Activated CD4-positive, CD25-positive, alpha-beta regulatory T cell treated with anti-CD3 and anti-CD28 coated beads, Interleukin-2, amount 50 U/mL, for 72 hours (primary cell): ENCODE data around the gene FPR2.
A peak's percentile ranks its signal among the peaks of the same experiment; 100 is the strongest.
"Not testable (repeated sequence)": the region's sequence is repeated elsewhere in the genome, so short reads cannot be mapped to it uniquely, and the experiment has no call there.

Experiments
- DNase-seq: peaks from one replicate; pipeline ENCODE4 v3.0.0; 2021

The FPR2 gene

DNA sequence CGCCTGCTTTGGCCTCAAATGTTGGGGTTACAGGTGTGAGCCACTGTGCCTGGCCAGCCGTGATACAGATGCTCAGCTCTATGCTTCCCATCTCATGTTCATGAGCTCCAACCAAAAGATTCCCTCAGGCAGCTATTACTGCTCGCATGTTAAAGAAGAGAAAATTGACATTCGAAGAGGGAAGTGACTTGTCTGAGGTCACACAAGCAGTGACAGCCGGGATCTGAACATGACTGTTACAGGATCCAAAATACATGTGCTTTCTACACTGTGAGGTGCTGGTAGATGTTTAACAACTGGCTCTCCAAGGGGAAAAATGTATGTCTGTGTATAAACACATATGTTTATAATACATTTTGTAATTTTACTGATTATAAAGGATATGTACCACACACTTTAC is 20.6 kb upstream of the FPR2 start:
- DNase-seq: no peak

DNA sequence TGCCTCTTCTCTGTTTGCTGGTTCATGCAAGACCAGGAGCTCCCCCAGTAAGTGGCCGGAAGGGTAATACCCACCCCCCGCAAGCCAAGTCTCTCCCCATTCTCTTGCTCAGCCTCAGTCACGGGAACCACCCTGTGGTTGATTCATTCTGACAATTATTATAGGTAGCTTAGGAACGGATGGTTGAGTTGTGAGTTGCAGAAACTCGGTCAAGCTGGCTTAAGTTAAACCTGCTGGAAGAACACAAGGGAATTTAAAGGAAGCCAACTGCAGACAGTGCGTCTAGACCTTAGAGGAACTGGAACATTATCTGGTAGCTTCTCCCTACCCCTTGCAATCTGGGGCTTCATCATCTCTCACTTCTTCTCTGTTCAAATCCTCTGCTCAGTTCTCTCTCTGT is 18.2 kb upstream of the FPR2 start:
- DNase-seq: no peak

DNA sequence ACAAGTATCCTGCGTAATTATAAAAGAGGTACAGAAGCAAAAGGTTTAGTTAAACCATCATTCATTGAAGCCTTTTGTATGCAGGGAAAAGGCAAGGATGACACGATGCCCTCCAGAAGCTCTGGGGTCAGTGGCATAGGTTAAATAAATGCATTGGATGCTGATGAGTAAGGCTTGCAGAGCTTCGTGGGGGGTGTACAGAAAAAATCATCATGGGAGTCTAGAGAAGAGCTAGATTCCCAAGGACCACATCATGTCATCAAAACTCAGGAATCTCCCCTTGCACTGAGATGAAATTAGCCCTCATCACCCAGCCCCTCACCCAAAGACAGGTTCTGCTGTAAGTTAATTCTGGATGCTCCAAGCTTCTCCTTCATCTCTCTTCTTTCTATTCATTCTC is 17.6 kb upstream of the FPR2 start:
- no peak for DNase-seq

DNA sequence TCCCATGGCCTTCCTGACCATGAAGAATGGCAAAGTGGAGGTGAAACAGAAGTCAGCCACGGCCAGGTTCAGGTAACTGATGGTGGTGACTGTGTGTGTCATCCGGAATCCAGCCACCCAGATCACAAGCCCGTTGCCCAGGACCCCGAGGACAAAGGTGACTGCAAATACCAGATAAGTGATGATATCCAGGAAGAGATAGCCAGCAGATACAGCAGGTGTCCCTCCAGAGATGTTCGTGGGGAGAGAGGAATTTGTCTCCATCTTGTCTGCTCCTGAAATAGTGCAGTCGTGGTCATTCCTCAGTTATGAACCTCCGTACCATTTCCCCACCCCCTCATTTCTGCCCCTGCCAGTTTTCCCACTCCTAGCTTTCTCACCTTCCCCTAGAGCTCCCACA is 14.2 kb upstream of the FPR2 start:
- no peak for DNase-seq

DNA sequence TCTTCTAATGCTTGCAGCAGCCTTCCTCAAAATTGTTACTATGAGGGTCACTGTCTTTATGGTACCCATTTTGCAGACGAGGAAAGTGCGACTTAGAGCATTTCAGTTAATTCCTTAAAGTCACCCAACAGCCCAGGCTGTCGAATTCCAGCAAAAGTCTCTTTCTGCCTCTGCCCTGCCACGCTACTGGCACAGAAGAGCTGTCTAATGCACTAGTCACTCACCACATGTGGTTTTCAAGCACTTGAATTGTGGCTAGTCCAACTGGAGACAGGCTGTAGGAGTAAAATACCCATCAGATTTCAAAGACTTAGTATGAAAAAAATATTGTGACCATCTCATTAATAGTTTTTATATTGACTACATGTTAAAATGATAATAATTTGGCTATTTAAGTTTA is 11.0 kb upstream of the FPR2 start:
- no peak for DNase-seq

DNA sequence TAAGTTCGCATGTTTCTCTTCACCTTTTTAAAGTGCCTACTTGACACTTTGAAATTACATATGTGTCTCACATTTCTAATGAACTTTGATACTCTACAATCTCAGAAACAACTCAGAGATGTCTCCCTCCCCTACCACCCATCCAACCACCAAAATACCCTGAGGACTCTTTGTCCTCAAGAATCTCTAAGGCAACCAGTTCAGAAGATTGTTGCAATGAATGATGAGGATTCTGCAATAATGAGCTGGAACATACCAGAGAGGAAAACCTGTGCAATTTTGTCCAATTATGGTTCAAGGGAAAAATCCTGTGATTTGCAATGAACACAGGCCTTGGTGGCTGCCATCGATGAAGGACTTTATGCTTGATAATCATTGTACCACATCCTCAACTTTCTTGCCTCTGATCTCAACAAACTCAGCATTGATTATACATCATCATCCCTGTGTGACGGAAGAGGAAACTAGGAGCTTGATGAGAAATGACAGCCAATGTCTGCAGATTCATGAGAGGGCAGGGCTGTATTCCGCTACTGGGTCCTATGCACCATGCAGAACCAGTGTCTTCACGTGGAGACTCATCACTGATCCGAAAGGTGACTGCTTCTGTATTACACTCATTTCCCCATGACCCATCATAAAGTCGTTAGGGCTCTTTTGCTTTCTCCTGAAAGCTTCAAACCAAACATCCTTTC is 10.4 kb upstream of the FPR2 start:
- DNase-seq: no peak

DNA sequence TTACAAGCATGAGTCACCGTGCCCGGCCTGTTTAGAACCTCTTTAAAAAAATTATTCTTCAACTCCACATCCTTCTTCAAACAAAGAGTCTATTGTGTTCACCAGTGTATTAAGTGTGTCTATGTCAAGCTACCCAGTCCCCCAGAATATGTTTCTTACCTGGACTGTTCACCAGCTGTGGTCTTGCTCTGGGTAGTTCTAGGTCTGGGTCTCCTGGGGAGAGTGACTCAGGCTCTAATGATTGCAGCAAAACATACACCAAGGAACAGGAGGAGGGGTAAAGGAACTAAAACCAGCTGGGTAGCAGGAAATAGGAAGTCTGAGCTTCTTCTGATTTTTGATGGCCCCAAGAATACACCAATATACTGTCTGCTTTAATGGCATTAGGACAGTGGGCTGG is 9.3 kb upstream of the FPR2 start, which contains the start of gene FPR1:
TSS of gene FPR1 (minus strand) at position 224 of the 400 bp plus-strand sequence. CDS start 4,884 bp downstream, outside the sequence.
- no peak for DNase-seq

DNA sequence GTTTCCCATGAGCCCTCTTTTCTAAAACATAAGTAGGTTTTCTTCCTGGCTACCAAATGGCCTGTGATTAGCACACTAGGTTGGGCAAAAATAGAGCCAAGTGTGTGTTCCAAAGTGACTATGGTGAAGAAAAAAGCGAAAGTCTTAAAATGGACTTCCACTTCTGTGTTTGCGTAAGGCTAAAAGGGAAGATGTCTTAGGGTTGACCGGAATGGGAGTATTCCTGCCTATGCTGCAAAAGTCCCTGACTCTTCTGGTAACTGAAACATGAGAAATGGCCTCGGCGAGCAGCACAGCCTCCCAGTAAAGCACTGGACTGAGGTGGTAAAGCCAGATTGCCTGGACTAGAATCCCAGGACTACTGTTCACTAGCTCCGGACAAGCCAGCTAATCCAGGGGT is 6.9 kb upstream of the FPR2 start:
- no peak for DNase-seq

DNA sequence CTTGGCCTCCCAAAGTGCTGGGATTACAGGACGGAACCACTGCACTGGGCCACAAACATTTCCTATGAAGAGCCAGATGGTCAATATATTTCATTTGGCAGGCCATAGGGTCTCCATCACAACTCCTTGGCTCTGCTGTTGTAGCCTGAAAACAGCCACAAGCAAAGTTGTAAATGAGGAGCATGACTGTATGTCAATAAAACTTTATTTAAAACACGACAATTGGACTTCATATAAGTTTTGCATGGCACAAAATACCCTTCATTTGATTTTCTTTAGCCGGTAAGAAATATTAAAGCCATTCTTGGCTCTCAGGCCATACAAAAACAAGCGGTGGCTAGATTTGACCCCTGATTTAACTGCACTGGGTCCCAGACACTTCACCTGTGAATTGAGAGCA is 6.2 kb upstream of the FPR2 start:
- no peak for DNase-seq

DNA sequence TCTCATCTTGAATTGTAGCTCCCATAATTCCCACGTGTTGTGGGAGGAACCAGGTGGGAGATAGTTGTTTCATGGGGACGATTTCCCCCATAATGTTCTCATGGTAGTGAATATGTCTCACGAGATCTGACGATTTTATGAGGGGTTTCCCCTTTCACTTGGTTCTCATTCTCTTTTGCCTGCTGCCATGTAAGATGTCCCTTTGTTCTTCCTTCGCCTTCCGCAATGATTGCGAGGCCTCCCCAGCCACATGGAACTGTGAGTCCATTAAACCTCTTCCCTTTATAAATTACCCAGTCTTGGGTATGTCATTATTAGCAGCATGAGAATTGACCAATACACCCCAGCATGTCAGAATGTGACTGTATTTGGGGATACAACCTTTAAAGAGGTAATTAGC is 5.4 kb upstream of the FPR2 start:
- DNase-seq: no peak

DNA sequence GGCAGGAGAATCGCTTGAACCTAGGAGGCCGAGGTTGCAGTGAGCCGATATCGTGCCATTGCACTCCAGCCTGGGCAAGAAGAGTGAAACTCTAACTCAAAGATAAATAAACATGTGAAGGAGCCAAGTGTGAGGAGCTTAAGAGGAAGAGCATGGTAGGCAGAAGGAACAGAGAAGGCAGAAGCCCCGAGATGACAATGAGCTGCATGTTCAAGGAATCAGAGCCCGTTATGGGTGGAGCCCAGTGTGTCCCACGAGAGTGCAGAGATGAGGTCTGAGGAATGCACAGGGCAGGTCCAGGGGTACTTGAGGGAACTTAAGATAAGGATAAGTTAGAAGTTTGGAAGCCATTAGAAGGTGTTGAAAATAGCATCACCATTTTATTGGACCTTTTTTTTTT is 716 bp downstream of the FPR2 start:
- DNase-seq: no peak

DNA sequence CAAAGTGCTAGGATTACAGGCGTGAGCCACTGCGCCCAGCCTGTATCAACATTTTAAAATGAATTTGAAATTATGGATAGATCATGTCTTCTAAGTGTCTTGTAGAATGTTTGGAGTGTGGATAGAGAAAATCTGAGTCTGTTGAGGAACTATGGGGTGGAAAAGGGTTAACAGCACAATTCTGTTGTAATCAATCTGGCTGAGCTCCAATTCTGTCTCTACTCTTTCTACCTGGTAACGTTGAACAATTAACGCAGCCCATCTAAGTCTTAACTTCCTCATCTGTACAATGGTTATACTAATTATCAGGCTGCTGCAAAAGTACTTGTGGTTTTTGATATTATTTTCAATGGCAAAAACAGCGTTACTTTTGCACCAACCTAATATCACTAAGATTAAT is 4.1 kb downstream of the FPR2 start:
- no peak for DNase-seq

DNA sequence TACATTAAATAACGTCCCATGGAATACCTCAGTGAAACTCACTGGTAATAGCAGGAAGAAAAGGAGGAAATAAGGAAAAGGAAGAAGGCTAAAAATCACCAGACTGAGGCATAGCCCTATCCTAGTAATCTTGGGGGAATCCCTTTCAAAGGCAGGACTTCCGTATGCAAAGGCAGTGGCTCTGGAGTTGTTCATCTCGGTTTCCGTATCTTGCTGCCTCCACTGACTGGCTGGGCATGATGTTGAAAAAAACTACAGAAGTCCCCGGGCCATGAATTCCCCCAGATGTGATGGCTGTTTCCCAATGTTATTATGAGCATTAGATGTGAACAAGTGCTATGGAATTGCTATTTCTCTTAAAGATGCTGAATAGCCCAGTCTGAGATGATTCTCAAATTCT is 5.5 kb downstream of the FPR2 start:
- no peak for DNase-seq

DNA sequence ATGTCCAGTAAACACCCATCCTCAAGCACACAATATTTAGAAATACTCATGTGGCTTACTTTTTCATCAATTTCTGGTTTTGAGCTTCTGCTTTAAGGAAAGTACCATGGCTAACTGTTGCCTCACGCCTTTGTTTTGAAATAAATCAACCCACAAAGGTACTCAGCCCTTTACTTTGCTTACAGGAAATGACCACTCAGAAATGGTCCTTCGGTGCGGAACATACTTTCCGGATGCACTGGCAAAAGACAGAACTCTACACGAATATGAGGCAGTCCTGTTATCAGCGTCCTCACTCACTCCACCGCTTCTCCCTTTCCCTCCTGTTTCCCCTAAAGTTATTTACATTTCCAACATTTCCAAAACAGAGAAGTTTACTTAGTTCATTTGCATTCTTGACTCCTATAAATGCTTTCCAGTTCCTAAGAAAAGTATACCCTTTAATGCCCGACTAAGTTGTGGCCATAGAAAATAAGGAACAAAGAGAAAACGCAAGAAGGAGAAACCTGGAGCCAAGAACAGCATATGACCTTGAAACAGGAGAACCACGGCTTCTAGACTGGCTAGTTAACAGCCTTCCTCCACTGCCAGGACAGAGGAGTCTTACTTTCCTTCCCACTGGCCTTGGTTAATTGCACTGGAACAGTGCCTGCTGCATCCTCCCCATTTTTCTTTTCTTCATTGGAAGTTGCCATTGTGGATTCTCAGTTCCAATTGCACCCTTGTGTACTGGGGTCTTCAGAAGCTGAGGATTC is 10.6 kb downstream of the FPR2 start:
- DNase-seq: no peak

DNA sequence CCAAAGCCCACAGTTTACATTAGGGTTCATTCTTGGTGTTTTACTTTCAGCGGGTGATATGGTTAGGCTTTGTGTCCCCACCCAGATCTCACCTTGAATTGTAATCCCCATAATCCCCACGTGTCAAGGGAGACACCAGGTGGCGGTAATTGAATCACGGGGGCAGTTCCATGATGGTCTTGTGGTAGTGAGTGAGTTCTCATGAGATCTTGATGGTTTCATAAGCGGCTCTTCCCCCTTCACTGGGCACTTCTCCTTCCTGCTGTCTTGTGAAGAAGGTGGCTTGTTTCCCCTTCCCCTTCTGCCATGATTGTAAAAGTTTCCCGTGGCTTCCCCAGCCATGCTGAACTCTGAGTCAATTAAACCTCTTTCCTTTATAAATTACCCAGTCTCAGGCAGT is 12.0 kb downstream of the FPR2 start:
- no peak for DNase-seq

DNA sequence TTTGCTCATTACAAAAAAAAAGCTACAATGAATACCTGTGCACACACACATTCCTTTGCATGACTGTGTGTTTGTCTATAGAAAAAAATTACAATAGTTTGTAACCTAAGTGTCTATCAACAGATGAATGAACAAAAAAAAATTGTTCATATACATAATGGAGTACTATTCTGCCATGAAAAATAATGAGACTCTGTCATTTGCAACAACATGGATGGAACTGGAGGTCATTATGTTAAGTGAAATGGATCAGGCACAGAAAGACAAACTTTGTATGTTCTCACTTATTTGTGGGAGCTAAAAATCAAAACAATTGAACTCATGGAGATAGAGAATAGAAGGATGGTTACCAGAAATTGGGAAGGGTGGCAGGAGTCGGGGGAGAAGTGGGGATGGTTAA is 15.6 kb downstream of the FPR2 start:
- not testable (repeated sequence) for DNase-seq

DNA sequence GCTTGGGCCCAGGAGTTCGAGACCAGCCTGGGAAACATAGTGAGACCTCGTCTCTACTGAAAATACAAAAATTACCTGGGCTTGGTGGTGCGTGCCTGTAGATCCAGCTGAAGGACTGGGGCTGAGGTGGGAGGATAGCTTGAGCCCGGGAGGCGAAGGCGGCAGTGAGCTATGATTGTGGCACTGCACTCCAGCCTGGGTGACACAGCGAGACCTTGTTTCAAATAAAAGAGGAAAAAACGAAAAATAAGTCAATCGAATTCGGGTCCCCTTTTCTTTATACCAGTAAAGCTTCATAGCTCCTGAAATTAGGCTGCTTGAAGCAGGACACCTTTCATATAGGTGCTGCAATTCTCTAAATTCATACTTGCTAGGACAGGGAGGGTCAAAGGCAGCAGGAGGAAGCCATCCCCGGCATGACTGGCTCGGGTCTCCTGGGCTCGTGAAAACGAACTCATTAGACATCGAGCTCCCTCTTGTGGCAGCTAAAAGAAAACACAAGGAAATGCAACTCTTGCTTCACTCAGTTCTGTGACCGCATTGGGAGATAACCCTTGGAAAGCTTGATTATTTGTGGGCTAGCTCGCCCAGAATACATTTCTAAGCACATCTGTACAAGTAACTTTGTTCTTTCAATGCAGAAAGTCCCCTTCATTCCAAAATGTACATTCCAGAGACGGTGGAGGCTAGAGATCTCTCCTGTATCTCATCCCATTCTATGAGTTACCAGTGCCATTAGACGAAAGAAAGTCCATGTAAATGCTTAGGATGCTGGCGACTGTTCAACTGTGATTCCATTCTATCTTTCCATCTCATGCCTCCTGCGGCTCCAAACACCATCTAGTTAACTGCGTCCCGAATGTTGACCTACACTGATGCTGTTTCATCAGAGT is 16.8 kb downstream of the FPR2 start:
- peak; percentile 34 for DNase-seq

DNA sequence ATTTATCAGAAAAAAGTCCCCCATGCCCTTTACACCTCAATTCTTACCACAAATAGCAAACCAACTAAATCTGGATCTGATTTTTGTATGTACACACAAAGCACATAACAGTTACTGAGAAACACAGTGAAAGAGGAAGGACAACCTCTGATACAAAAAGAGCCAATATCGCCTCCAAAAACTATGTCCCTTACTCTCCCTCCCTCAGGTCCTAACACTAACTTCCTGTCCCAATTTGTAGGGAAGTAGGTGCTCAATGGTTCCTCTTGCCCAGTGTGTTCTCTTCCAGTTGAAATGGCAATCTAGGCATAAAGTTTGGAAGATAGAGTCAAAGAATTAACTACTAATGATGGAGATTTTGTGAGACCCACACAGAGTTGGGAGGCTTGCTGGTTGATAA is 18.2 kb downstream of the FPR2 start:
- no peak for DNase-seq

DNA sequence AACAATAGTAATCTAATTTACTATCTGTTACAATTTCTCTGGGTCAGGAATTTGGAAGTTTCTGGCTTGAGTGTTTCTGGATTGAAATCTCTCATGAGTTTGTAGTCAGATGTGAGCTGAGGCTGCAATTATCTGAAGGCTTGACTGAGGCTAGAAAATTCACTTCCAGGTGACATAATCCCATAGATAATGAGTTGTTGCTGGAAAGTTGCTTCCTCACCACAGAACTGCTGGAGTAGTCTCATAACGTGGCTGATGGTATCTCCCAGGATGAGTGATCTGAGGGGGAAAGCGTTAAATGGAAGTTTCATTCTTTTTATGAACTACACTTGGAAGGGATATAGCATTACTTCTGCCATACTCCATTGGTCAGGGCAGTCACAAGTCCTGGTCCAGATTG is 18.7 kb downstream of the FPR2 start:
- no peak for DNase-seq

DNA sequence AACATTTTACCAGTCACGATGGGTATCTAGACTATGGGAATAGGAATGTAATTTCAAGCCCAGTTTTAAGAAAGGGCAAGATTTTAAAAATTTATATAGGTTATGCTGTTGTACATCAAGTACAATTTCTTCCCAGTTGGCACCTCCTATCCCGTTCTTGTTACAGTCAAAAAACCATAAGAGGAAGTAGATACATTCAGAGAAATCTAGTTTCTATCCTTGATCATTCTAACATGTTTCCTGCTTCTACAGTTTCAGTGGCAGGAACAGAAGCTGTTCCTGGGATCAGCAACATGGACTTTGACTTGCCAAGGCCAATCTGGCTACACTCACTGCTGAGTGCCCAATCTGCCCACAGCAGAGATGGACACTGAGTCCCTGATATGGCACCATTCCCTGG is 19.3 kb downstream of the FPR2 start:
- DNase-seq: no peak

DNA sequence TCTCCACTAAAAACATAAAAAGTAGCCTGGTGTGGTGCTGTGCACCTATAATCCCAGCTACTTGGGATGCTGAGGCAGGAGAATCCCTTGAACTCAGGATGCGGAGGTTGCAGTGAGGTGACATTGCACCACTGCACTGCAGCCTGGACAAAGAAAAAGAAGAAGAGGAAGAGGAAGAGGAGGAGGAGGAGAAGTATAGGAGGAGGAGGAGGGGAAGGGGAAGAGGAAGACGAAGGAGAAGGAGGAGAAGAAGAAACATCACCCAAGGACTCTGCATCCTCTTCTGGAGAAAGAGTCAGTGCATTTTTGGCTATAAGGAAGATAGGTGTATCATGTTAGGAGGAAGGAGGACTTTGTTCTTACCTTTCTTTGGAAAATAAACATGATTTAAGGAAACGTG is 21.0 kb downstream of the FPR2 start:
- DNase-seq: no peak

DNA sequence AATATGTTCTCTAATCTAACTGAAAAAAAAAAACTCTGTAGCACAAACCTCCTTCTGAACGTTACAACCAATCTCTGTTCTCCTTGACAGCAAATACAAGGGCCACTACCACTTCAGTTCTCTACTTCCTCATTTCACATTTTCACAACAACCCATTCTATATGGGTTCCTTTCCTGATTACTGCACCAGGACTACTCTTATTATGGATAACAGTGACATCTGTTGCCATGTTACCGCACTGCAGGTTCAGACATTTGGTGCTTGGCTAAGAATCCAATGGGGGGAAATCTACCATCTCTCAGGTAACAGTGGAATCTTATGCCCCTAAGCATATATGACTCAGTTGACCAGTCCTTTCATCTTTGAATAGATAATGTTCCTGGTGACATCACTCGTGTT is 22.4 kb downstream of the FPR2 start:
- DNase-seq: no peak

DNA sequence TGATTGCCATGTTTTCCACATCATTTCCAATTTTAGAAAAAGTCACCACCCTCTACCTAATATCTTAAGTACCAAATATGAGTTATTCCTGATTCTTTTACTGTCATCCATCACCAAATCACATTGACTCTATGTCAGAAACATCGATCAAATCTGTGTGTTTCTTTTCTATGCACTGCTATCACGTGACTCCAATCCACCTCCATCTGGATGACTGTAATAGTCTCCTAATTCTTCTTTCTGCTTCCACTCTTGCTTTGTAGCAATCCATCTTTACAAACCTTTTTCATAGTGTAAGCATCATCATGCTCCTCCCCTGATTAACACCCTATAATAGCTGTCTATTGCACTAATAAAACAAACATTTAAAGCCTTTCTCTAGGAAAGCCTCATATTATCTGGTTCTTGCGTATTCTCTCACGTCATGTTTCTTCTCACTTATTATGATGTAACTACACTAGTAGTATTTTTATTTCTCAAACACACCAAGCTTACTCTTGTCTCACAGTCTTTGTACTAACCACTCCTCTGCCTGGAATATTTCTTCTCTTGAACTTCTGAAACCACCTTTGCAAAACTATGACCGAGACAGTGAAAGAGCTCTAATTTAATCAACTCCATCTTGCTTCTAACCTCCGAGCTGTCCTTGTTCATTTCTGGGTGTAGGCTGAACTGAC is 23.3 kb downstream of the FPR2 start:
- DNase-seq: no peak
